ENCODE data around the gene NLGN1.

Gene NLGN1

DNA sequence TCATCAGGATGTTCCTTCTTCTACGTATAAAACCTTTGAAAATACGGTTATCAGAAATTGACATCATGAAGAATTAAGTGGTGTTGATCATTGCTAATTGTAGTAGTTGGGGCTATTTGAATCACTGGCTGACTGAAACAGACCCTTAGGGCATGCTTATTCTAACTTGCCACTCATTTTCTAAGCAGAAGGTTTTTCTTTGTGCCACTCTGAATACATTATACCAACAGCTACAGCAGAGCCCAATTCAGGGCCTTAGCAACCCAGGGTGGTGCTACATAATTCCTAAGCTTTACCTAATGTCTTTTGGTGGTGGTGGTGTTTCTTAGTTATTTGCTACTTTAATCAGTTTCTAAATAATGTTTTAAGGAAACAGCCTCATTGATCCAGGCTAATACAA lies 524.2 kb downstream of the NLGN1 start:
- no peak for DNase-seq

GRCh38 chr3:173923204-173923603 lies 525.7 kb downstream of the NLGN1 start:
- no peak for DNase-seq

- no peak for DNase-seq
Measured at GRCh38 chr3:173930251-173930650, 532.7 kb downstream of the NLGN1 start.

- no peak for DNase-seq
Measured at GRCh38 chr3:173932624-173933023, 535.1 kb downstream of the NLGN1 start.

DNA sequence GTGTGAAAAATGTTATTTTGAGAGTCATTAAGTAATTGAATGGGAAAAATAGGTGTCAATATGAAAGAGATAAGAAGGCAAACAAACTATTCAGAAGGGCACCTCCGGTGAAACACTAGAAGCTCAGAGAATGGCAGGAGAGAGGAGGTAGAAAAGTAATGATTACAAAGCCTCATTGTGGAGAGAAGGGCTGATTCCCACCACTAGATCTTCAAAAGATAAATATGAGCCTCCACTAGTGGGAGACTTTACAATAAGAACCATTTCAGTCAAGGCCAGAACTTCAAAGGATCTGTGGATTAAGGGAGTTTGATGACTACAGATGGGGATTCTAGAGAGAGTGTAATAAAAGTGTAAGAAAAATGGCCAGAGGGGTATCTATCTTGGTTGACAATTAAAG lies 535.6 kb downstream of the NLGN1 start:
- no peak for DNase-seq

GRCh38 chr3:173936316-173936715 lies 538.8 kb downstream of the NLGN1 start:
- no peak for DNase-seq

- no peak for DNase-seq
Measured at GRCh38 chr3:173938159-173938558, 540.6 kb downstream of the NLGN1 start.

GRCh38 chr3:173938616-173939015 lies 541.1 kb downstream of the NLGN1 start:
- no peak for DNase-seq

DNA sequence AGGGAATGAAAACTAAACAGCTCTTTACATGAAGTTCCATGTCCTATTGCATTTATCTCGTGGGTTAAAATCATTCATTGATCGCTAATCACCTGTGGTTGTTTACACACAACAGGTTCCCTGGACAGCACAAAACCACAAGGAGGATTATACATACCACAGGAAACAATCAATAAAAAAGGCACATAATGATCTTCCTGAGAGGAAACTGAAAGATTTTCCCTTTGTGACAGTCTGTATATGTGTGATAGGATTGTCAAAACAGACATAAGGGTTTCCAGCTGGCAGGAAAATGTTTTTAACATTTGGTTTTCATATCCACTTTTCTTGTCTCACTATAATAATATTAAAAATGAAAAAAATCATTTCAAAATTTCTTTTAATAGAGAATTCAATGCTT lies 541.8 kb downstream of the NLGN1 start:
- no peak for DNase-seq

DNA sequence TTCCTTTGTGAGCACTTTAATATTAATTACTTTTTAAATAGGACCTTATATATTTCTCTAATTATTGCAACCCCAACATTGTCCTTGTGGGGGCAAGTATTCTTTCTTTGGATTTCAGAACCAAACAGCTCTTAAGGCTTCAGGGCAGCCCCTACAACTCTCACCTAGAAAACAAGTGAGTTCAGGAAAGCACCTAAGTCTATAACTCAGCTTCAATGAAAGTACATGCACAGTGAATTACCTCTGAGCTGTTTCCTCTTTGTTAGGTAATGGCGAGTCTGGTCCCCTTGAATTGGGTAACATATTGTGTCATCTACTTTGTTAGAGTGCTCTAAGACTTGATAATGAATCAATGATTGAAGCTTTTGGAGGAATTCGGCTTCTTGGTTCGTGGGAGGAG lies 545.7 kb downstream of the NLGN1 start:
- no peak for DNase-seq

- no peak for DNase-seq
Measured at GRCh38 chr3:173945170-173945569, 547.6 kb downstream of the NLGN1 start.

DNA sequence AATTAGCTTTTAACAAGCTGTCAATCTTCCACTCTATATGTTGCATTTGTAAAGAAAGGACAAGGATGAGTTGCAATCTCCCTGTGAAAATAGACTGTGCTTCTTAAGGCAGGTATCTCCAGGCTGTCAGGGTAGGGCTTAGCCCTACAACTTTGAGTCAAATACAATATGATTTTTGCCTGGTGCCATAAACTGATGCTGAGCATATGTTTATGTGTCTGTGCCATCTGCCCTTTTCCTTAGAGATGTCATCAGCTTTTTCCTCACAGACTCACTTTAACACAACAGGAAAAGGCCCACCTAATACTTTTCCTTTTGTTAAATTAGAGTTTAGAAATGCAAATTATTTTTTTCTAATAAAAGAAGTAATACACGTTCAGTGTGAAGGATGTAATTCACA lies 548.3 kb downstream of the NLGN1 start:
- no peak for DNase-seq

GRCh38 chr3:173954647-173955046 lies 557.1 kb downstream of the NLGN1 start:
- DNase-seq, result no peak

GRCh38 chr3:173957646-173958045 lies 560.1 kb downstream of the NLGN1 start:
- DNase-seq, result no peak

GRCh38 chr3:173958805-173959204 lies 561.3 kb downstream of the NLGN1 start:
- DNase-seq, result no peak

DNA sequence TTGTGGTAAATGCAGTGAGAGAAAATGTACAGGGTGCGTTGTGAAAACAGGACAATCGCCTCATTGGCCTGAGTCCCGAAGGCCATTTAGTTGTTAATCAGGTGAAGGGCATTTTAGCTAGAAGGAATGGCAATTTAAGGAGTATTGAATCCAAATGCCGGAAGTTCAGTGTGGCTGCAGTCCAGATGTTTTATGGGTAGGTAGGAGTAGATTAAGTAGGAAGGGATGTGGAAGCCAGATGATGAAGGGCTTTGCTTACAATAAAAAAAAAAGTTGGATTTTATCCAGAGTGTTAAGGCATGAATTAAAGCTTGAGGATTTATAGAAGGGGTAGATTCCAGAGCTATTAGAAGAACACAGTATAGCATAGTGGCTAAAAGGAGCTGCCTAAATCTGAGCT lies 572.7 kb downstream of the NLGN1 start:
- DNase-seq, result no peak

GRCh38 chr3:173976281-173976680 lies 578.7 kb downstream of the NLGN1 start:
- DNase-seq, result no peak

- DNase-seq, result no peak
Measured at GRCh38 chr3:173977747-173978146, 580.2 kb downstream of the NLGN1 start.

GRCh38 chr3:173983343-173983742 lies 585.8 kb downstream of the NLGN1 start:
- DNase-seq, result no peak

DNA sequence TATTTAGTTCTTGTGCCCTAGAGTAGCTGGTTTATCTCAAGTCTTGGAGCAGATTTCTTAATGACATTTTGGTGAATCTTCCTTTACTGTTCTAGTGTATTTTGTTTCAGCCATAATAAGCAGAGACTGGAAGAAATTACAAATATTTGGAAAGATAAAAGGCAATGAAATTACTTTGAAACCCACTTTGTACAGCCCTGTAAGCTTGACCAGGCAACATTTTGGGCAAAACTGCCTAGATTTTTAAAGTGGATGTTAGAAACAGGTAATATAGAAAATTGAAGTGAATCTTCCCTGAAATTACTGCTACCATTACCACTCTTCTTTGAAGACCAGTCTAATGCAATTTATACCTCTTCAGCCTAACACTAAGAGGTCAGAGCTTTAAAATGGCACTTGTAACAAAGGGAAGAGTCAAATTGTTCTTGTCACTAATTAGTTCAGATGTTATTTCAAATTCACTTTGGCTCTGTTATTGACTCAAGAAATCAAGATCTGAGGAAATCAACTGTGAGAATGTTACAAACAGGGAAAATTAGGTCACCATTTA lies 589.4 kb downstream of the NLGN1 start:
- no peak for DNase-seq

GRCh38 chr3:173988909-173989308 lies 591.4 kb downstream of the NLGN1 start:
- DNase-seq, result no peak

GRCh38 chr3:173992416-173992815 lies 594.9 kb downstream of the NLGN1 start:
- no peak for DNase-seq

DNA sequence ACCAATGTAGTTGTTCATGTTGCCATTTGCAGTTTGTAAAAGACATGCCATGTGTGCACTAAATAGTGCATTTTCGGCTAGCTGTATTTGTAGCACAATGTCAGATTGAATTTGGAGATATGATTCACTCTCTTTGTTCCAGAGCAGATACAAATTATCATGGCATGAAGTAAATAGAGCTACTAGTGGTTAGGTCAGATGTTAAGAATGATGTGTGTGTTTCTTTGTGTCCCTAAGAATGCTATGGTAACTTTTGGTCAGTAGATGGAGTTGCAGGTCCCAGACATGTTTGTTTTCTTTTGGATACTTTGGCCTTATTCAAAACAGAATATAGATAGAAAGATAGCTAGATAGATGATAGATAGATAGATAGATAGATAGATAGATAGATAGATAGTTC lies 595.8 kb downstream of the NLGN1 start:
- no peak for DNase-seq

GRCh38 chr3:174000675-174001074 lies 603.1 kb downstream of the NLGN1 start:
- no peak for DNase-seq

DNA sequence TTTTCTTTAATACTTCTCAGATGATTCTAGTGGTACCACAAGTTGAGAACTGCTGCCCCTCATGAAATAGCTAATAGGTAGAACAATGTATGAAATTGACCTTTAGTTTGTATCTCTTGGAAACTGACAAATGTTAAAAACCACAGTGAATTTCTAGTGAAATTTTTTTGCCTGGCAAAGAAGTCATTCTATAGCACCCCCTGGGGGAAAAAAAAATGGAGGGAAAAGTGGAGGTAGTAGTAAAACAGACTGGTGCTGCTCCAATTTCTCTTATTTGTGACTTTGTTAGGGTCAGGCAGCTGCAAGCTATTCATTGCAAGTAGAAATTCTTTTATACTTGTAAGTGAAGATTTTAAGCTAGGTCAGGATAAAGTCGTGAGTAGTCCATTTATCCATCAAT lies 605.0 kb downstream of the NLGN1 start:
- no peak for DNase-seq

DNA sequence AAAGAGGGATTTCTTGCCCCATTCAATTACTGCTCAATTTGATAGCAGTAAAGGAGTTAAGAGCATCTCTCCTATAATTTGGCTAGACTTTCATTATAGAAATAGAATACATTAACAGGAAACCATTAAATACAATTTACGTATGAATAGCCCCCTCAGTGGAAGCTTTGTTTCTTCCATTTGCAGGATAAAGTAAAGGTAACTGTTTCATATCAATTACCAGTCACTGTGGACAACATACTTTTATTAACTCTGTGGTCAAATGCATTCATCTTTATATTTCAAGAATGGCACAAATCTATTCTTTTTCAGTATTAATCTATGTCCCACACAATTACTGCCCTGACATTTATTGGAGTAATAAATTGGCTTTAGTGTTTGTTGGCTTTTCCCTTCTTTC lies 613.4 kb downstream of the NLGN1 start:
- no peak for DNase-seq
